Measurements from ENCODE around the gene NEU2. TPM values are rescaled to one million over a fixed set of nuclear protein-coding genes. Genes with fewer than 3 reads are reported as not detected.

NEU2 gene
- total RNA-seq, 1 experiment from 2014 or later, result not detected

DNA sequence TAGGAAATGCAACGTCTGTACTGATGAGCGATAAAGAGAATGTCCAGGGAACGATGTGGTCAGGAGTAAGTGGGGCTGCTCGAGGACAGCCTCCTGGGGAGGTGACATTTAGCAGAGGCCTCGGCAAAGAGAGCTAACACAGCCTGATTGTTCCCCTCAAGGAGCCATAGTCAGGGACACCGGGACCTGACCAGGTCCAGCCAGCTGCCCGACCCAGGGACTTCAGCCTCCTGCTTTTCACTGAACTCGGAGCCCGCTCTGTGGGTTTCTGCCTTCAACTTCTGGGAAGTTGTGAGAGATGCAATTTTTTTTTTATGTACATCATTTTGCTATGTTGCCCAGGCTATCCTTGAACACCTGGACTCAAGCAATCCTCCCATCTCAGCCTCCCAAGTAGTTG is 10.1 kb downstream of the NEU2 start (continued):
- TF ChIP-seq ZNF274 (IDR thresholded peaks at IDR 0.05; ENCODE audit: low read depth, low read length) (no peak), POLR2A (IDR thresholded peaks at IDR 0.05; ENCODE audit: borderline replicate concordance, extremely low read depth, insufficient read depth, insufficient read length) (no peak), EZH2phosphoT487 (IDR thresholded peaks at IDR 0.05; ENCODE audit: borderline replicate concordance) (no peak), TCF7L2 (IDR thresholded peaks at IDR 0.05; ENCODE audit: borderline replicate concordance, extremely low read depth, insufficient read depth, insufficient read length) (no peak), POLR2AphosphoS5 (IDR thresholded peaks at IDR 0.05; ENCODE audit: low read depth, low read length) (no peak)
- TF ChIP-seq, protein P1, sequence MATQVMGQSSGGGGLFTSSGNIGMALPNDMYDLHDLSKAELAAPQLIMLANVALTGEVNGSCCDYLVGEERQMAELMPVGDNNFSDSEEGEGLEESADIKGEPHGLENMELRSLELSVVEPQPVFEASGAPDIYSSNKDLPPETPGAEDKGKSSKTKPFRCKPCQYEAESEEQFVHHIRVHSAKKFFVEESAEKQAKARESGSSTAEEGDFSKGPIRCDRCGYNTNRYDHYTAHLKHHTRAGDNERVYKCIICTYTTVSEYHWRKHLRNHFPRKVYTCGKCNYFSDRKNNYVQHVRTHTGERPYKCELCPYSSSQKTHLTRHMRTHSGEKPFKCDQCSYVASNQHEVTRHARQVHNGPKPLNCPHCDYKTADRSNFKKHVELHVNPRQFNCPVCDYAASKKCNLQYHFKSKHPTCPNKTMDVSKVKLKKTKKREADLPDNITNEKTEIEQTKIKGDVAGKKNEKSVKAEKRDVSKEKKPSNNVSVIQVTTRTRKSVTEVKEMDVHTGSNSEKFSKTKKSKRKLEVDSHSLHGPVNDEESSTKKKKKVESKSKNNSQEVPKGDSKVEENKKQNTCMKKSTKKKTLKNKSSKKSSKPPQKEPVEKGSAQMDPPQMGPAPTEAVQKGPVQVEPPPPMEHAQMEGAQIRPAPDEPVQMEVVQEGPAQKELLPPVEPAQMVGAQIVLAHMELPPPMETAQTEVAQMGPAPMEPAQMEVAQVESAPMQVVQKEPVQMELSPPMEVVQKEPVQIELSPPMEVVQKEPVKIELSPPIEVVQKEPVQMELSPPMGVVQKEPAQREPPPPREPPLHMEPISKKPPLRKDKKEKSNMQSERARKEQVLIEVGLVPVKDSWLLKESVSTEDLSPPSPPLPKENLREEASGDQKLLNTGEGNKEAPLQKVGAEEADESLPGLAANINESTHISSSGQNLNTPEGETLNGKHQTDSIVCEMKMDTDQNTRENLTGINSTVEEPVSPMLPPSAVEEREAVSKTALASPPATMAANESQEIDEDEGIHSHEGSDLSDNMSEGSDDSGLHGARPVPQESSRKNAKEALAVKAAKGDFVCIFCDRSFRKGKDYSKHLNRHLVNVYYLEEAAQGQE (IDR thresholded peaks at IDR 0.05; ENCODE audit: low read depth), result no peak

DNA sequence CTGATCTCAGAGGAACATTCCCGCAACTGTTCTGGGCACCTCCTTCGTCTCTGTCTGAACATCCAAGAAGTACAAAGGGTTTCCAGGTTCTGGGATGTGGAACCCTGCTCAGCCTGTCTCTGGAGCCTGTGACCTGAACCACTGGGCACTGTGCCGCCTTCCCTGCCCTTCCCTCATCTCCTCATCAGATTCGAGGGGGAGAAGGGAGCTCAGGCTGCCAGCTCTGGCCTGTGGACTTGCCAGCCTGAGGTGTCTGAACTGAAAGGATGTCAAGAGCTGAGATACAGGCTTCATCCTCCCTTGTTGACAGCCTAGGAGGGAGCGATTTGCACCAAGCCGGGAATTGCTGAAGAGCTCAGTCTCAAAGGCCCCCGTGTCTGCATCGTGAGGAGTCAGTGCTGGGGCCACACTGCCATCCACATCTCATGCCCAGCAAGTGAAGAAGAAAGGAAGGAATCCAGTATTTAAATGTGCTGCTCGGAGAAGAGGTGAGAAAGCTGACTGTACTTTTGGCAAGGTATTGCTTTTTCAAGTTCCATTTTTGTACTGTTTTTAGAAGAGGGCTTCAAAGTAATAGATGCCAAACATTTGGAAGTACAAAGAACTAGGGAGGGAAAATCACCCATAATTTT is 12.6 kb downstream of the NEU2 start:
- Histone ChIP-seq H3K9me3 (ENCODE audit: control insufficient read depth in 1 of 2, insufficient read depth in 1 of 2, low read depth in 1 of 2, low read length in 2 of 2) (no peaks in the 10 kb centered on the region), H3K27me3 (ENCODE audit: insufficient read depth, low read length) (no peaks in the 10 kb centered on the region), H3K9me2 (ENCODE audit: insufficient read depth) (no peaks in the 10 kb centered on the region), H3K4me2 (ENCODE audit: low read length) (no peak overlapping the region), H2AFZ (ENCODE audit: low read depth, low read length, poor library complexity, severe bottlenecking) (no peak overlapping the region), H4K20me1 (ENCODE audit: insufficient read depth) (no peaks in the 10 kb centered on the region), H3K79me2 (ENCODE audit: insufficient read depth, low read length) (no peaks in the 10 kb centered on the region), H3K27ac (ENCODE audit: low read depth, low read length) (no peak overlapping the region), H3K9ac (ENCODE audit: low read length) (no peak overlapping the region), H3K4me3 (replicated peaks in 1 of 2; ENCODE audit: low read depth in 1 of 2, low read length in 2 of 2) (no peak overlapping the region), H3K4me1 (ENCODE audit: control insufficient read depth in 1 of 2, insufficient read depth in 2 of 2, low read length in 2 of 2) (peaks cover 0 to 6% of the 10 kb centered on the region in 2 experiments; a peak in 2 of 4 replicates), H3K36me3 (ENCODE audit: control insufficient read depth in 1 of 2, insufficient read depth in 2 of 2, low read length in 2 of 2) (no peaks in the 10 kb centered on the region)
- TF ChIP-seq TCF7L2 (IDR thresholded peaks at IDR 0.05; ENCODE audit: borderline replicate concordance, extremely low read depth, insufficient read depth, insufficient read length) (no peak), EGR1 (IDR thresholded peaks at IDR 0.05; ENCODE audit: low read depth) (no peak), EZH2 (IDR thresholded peaks at IDR 0.05) (no peak), SP1 (IDR thresholded peaks at IDR 0.05; ENCODE audit: low read depth) (no peak), ZFX (IDR thresholded peaks at IDR 0.05) (no peak), CEBPB (IDR thresholded peaks at IDR 0.05; ENCODE audit: low read depth) (no peak), POLR2A (IDR thresholded peaks at IDR 0.05; ENCODE audit: borderline replicate concordance, extremely low read depth, insufficient read depth, insufficient read length) (no peak), YY1 (IDR thresholded peaks at IDR 0.05; ENCODE audit: extremely low read depth, insufficient replicate concordance, low read depth, low read length) (no peak), RAD21 (IDR thresholded peaks at IDR 0.05; ENCODE audit: low read depth) (no peak), POLR2AphosphoS5 (IDR thresholded peaks at IDR 0.05; ENCODE audit: low read depth, low read length) (no peak), SIN3A (IDR thresholded peaks at IDR 0.05; ENCODE audit: low read depth) (no peak), CBX3 (IDR thresholded peaks at IDR 0.05; ENCODE audit: low read depth) (no peak), ZNF274 (IDR thresholded peaks at IDR 0.05; ENCODE audit: low read depth, low read length) (no peak), JUND (IDR thresholded peaks at IDR 0.05) (no peak), ELF1 (IDR thresholded peaks at IDR 0.05; ENCODE audit: borderline replicate concordance, low read depth) (no peak), SRF (IDR thresholded peaks at IDR 0.05; ENCODE audit: low read depth) (no peak), FOSL1 (IDR thresholded peaks at IDR 0.05; ENCODE audit: low read depth) (no peak)
- TF ChIP-seq, protein P2, sequence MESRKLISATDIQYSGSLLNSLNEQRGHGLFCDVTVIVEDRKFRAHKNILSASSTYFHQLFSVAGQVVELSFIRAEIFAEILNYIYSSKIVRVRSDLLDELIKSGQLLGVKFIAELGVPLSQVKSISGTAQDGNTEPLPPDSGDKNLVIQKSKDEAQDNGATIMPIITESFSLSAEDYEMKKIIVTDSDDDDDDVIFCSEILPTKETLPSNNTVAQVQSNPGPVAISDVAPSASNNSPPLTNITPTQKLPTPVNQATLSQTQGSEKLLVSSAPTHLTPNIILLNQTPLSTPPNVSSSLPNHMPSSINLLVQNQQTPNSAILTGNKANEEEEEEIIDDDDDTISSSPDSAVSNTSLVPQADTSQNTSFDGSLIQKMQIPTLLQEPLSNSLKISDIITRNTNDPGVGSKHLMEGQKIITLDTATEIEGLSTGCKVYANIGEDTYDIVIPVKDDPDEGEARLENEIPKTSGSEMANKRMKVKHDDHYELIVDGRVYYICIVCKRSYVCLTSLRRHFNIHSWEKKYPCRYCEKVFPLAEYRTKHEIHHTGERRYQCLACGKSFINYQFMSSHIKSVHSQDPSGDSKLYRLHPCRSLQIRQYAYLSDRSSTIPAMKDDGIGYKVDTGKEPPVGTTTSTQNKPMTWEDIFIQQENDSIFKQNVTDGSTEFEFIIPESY (IDR thresholded peaks at IDR 0.05; ENCODE audit: extremely low read depth, insufficient replicate concordance, low read length), result no peak
- TF ChIP-seq, protein P3, sequence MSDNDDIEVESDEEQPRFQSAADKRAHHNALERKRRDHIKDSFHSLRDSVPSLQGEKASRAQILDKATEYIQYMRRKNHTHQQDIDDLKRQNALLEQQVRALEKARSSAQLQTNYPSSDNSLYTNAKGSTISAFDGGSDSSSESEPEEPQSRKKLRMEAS (IDR thresholded peaks at IDR 0.05), result no peak
- intact Hi-C loops (cut with micrococcal nuclease), result no loop called here
- ChIA-PET CTCF (interaction anchor here (0.8 kb wide), 1 partner anchor 8 kb away, joined by 3 read pairs; no protein-coding TSS in a partner anchor), RAD21 (ENCODE audit: low non-redundant PET in 1 of 2, low total read pairs in 2 of 2, uncharacterized antibody in 2 of 2, unreplicated experiment in 2 of 2) (no interaction called here), POLR2A (no interaction called here)
- DNase-seq (ENCODE audit: low read depth, low spot score) (no peak), ATAC-seq (no peak)
- no TSS peak for BruUV-seq (replicated peaks)

Measured in HCT116 (cell line).